ENCODE measurements around the gene POLG. TPM values are rescaled to one million over a fixed set of nuclear protein-coding genes. Genes with fewer than 3 reads are reported as not detected.

The POLG gene
- total RNA-seq, 1 donor from 2014 or later: 38.4 TPM

DNA sequence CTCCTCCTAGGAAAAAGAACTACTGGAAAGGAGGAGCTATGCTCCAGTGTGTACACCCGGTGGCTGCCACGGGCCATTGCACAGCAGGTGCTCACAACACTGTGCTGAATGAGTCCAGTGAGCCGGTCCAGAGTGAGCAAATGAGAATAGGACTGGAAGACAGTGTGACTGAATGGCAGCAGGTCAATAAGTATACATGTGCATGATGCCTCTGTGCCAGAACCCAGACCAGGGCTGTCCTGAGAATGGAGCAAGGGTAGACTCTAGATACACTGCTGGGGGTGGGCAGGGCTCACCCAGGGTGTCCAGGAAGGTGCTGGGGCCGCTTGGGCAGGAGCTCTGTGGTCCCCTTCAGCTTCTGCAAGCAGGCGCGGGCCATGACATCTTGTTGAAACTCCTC lies 8.3 kb downstream of the POLG start:
- DNase-seq: no peak

DNA sequence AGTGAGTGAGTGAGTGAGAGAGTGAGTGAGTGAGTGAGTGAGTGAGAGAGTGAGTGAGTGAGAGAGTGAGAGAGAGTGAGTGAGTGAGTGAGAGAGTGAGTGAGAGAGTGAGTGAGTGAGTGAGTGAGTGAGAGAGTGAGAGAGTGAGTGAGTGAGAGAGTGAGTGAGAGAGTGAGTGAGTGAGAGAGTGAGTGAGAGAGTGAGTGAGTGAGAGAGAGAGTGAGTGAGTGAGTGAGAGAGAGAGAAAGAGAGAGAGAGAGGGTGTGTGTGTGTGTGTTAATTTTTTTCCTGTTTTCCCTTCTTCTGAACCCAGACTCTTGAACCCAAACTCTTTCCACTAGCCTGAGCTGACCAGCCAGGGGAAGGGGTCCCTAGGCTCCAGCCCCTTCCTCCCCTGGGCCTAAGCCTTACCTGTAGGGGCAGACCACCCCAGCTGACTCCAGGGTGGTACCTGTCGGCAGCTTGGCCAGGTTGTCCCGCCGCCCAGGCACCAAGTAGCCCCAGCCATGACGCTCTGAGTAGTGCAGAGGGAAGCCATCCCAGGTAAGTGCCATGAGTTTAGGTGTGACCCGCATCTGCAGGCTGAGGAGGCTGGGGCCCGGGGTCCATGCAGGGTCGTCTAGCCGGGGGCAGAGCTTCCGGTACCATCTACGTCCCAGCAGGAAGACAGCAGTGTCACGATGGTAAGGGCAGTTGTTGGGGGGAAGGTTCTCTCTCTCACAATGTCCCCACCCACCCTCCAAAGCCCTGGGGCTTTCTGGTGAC lies 9.4 kb downstream of the POLG start:
- DNase-seq: no peak

GRCh38 chr15:89323825-89324224 lies 10.8 kb downstream of the POLG start:
- no peak for DNase-seq

DNA sequence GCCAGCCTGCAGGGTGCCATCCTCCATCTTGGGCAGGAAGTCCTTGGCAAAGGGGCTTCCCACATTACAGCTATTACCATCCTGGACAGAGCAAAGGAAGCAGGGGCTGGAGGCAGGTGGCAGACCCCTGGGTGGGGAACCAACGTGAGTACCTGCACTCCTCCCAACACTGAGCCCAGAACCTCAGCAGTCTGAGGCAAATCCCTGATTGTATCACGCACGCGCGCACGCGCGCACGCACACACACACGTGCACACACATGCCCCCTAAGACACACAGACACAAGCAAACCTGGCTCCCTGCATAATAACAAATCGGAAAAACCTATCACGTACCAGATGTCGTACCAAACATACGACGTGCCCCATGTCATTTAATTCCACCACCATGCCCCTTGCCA lies 11.8 kb downstream of the POLG start:
- no peak for DNase-seq

DNA sequence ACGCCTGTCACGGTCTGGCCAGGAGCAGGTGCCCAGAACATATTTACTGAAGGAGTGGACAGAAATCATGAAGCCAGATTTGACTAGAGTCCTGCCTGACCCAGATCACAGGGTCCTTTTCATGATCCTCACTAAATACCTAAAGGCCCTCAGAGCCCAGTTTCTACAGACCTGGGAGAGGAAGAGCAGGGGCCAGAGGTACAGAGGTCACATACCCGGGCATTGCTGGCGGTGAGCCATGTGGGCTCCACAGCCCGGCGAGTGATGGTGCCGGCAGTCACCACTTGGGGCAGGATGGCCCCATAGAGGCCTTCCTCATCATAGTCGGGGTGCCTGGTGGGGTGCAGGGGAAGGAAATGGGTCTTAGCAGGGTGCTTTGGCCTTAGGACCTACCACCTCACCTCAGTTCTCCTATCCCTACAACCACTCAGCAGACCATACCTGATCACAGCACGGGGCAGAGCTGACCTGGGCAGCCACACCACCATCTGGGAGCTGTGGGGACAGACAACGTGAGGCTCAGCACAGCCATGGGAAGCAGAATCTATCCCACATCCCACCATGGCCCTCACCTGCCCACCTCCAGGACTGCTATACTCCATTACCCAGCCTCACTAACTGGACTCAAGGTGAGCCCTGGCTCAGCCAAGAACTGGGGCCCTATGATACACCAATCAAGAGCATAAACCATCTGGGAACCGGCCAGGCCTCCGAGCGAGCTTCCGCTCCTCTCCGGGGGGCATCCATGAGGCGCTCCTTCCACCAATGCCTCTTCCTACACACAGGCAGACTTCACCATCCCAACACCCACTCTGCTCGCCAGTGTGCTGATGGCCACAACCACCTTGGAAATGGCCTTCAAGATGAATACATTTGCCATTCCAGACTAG lies 12.9 kb downstream of the POLG start:
- DNase-seq: no peak

GRCh38 chr15:89320200-89320599 lies 14.4 kb downstream of the POLG start:
- no peak for DNase-seq

DNA sequence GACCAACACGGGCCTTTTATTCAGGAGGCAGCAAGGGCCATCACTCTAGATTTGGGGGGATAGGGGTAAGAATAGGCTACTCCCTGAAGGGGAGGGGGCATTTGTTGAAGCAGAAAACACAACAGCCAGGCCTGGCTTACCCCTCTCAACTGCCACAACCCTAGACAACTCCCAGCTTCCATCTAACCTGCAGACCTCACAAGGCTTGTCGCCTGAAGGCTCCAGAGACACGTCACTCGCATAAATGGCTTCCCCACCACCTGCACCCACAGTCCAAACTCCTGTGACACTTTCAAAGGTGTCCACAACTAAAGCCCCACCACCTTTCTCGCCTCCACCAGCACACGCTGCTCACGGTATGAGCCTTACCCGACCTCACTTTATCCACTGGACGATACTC lies 14.9 kb downstream of the POLG start:
- no peak for DNase-seq

GRCh38 chr15:89317186-89317720 lies 17.4 kb downstream of the POLG start:
- DNase-seq: no peak

GRCh38 chr15:89316504-89316903 lies 18.1 kb downstream of the POLG start:
- no peak for DNase-seq

DNA sequence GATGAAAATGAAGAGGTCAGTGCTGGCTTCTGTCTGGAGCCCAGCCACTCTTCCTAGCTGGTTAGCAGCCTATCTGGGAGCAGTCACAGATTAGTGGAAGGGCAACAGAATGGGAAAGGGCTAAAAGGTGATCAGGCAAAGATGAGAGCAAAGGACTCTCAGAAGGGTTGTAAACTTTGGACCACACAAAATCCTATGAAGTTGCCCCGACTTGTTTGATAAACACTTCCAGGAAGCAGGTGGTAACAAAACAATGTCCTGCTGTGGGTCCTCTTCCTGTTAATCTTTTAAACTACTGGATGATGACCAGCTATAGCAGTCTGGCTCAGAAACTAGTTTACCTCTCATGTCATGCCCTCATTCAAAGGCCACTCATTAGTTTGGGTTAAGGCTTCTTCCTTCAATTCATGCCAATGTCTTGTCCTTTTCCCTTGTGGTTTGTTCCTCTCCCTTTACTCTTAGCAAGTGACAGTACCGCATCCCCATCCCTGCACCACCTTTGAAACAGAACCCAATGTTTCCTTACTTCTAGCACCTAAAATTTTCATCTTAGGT lies 19.2 kb downstream of the POLG start:
- DNase-seq: no peak

DNA sequence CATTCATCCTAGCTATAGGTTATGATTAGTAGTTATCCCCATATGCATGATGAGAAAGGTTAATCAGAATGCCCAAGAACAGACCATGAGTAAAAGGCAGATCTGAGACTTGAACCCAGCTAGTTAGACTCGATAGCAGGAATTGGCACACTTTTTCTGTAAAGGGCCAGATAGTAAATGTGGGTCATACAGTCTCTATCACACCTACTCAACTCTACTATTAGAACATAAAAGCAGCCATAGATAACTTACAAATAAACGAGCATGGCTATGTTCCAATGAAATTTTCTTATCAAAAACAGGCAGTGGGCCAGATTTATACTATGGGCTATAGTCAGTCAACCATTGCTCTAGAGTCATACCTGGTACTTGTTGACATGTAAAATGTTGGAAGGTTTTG lies 24.6 kb downstream of the POLG start:
- DNase-seq: no peak

DNA sequence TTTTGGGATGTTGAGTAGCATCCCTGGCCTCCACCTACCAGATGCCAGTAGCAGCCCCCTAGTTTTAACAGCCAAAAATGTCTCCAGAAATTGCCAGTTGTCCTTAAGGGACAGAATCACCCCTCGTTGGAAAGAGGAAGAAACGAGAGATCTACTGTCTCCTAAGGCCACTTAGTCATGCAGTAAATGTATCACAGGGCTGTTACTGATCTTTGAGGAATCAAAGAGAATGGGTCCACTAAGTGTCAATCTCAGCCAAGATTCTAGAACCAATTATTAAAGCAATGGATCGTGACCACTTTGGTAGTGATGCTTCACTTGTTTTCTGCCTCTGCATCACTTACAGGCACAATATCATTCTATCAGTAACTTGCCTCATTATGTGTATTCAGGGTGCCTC lies 26.4 kb downstream of the POLG start:
- DNase-seq: no peak

GRCh38 chr15:89307791-89308190 lies 26.8 kb downstream of the POLG start:
- no peak for DNase-seq

DNA sequence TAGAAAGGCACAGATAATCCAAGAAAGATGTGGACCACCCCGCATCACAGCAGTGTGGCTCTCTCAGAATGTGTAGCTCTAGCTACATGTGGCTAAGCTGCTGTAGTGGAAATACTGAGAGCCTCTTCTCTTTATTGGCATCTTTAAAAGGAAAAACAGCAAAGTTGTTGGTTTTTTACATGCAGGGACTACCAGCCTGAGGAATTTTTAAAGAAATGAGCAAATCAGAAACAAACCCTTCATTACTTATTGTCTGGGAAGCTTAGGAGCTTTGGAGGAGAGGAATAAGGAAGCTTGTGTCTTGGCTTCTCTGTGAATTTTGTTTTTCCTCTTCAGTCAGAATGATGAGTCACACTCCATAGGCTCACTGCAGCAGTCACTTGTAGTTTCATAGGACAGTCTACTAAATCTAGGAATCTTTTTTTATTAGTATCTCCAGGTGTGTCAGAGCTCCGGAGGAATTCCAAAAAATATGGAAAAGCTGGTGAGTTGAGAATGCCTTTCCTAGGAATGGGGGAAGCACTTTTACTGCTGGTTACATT lies 27.5 kb downstream of the POLG start:
- no peak for DNase-seq

- no peak for DNase-seq
These were observed 29.2 kb downstream of the POLG start for GRCh38 chr15:89305395-89305794.

- DNase-seq: no peak
These were observed 30.6 kb downstream of the POLG start for GRCh38 chr15:89303986-89304385.

GRCh38 chr15:89301304-89302089 lies 33.1 kb downstream of the POLG start:
- no peak for DNase-seq

DNA sequence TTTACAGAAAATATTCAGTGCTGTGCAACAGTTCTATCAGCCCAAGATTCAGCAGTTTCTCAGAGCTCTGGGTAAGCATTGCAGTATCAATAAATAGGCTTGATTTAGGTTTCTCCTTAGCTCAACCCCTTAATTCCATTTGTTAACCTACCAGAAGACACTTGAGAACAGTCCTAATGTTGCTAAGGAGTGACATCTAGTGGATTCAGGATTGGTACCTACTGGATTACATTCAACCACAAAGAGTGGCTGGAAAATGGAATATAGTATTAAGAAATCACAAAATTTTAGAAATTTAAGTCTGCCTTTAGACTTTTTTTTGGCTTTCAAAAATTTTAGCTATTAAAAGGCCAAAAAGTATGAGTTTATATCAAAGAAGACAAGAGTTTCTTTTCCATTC lies 34.7 kb downstream of the POLG start:
- DNase-seq: no peak

- no peak for DNase-seq
These were observed 41.6 kb downstream of the POLG start for GRCh38 chr15:89293012-89293411.

DNA sequence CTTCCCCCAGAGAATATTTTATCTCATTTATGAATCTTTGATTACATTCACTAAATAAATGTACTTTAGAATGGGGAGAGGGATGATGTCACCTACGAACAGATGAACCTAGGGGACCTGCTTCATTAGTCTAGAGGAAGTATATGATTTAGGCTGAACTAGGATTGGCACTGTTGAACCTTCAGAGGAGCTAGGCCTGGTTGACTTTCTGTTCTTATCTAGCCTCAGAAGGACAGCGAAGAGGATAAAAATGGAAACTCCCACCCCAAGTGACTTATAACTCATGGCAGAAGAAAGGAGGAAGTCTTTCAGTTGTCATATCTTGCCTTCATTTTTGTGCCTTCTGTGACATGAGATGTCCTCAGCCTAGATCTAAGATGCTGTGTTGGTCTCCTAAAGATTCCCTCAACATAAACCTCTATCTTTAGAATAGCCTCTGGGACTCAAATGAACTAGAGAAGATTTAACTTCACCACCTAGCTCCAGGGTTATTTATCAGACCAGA lies 42.6 kb downstream of the POLG start:
- DNase-seq: no peak

- DNase-seq: no peak
These were observed 51.4 kb downstream of the POLG start for GRCh38 chr15:89283201-89283600.

- DNase-seq: no peak
These were observed 52.0 kb downstream of the POLG start for GRCh38 chr15:89282631-89283030.
